Peyer's patch (tissue), 4 donors: ENCODE results near the gene HOXB5.

Experiments
- POLR2A ChIP-seq, 2 donors: fragments of 450-650 bp; IDR thresholded peaks; one replicate each; pipeline ENCODE4 v1.5.1; 2017; ENCODE audit warnings: antibody characterized with exemption in 2 of 2, mild to moderate bottlenecking in 2 of 2, moderate library complexity in 2 of 2
- TF ChIP-seq, protein P1 (sequence below), 6 experiments: fragments of 450-650 bp in 4 of 6; fragments of 200-600 bp in 2 of 6; sonication (generic) in 1 of 6; IDR thresholded peaks; one replicate each; pipeline ENCODE4 v1.5.1; 2017 to 2019; ENCODE audit warnings: antibody characterized with exemption in 6 of 6, mild to moderate bottlenecking in 3 of 6, moderate library complexity in 1 of 6

DNA sequence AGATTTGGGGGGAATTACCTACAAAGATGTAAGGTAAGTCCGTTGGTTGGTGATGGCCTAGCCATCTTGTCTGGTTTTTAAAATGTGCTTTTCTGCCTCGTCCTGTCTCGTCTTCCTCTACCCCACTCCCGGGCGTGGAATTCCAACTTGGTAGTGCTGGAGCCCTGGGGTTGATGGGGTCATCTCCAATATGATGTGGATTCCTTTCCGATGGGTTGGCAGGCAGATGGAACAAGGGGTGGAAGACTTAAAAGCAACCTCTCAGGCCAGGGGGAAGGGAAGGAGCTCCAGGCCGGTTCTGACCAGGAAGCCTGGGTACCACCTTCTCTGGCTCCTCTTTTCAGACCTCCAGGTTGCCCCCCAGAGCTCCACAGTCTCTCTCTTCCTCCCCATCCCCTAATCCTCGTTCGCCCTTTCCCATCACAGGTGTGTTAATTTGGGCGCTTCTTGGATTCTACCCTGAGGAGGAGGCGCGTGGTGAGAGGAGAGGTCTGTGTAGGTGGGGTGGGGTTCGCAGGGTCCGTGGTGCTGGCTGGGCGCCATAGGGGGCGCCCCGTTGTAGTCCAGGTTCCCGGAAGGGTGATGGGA is 43.6 kb downstream of the HOXB5 start:
- TF ChIP-seq POLR2A (IDR thresholded peaks at IDR 0.05) = no peak
- TF ChIP-seq, protein P1, sequence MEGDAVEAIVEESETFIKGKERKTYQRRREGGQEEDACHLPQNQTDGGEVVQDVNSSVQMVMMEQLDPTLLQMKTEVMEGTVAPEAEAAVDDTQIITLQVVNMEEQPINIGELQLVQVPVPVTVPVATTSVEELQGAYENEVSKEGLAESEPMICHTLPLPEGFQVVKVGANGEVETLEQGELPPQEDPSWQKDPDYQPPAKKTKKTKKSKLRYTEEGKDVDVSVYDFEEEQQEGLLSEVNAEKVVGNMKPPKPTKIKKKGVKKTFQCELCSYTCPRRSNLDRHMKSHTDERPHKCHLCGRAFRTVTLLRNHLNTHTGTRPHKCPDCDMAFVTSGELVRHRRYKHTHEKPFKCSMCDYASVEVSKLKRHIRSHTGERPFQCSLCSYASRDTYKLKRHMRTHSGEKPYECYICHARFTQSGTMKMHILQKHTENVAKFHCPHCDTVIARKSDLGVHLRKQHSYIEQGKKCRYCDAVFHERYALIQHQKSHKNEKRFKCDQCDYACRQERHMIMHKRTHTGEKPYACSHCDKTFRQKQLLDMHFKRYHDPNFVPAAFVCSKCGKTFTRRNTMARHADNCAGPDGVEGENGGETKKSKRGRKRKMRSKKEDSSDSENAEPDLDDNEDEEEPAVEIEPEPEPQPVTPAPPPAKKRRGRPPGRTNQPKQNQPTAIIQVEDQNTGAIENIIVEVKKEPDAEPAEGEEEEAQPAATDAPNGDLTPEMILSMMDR (IDR thresholded peaks at IDR 0.05) = no peak
